OCI-LY1 (cell line): ENCODE data around the gene AMN.

Experiments
- EZH2 ChIP-seq: fragments of 200-600 bp; sonication (generic), shearing (Covaris generic); IDR thresholded peaks from 2 replicates; pipeline ENCODE4 v1.8.0; 2017; ENCODE audit warnings: borderline replicate concordance, mixed run types, mild to moderate bottlenecking, antibody characterized with exemption, low read length, moderate library complexity, mixed read lengths
- TF ChIP-seq, protein P1 (sequence below): fragments of 200-600 bp; sonication (generic), shearing (Covaris generic); IDR thresholded peaks from 2 replicates; pipeline ENCODE4 v1.5.1; 2017; ENCODE audit warnings: mild to moderate bottlenecking, antibody characterized with exemption, low read length, moderate library complexity, mixed read lengths

DNA sequence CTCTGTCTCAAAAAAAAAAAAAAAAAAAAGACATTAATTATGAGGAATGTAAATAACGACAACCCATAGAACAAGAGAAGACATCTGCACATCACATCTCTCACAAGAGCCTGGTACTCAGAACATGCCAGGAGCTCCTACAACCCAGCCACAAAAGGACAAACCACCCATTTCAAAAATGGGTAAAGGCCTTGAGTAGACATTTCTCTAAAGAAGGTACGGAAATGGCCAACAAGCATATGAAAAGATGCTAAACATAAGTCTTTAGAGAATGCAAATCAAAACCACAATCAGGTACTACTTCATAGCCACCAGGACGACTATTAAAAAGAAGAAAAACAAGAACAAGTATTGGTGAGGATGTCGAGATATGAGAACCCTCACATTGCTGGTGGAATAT is 13.3 kb downstream of the AMN start:
- TF ChIP-seq, protein P1, sequence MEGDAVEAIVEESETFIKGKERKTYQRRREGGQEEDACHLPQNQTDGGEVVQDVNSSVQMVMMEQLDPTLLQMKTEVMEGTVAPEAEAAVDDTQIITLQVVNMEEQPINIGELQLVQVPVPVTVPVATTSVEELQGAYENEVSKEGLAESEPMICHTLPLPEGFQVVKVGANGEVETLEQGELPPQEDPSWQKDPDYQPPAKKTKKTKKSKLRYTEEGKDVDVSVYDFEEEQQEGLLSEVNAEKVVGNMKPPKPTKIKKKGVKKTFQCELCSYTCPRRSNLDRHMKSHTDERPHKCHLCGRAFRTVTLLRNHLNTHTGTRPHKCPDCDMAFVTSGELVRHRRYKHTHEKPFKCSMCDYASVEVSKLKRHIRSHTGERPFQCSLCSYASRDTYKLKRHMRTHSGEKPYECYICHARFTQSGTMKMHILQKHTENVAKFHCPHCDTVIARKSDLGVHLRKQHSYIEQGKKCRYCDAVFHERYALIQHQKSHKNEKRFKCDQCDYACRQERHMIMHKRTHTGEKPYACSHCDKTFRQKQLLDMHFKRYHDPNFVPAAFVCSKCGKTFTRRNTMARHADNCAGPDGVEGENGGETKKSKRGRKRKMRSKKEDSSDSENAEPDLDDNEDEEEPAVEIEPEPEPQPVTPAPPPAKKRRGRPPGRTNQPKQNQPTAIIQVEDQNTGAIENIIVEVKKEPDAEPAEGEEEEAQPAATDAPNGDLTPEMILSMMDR = no peak
- no peak for TF ChIP-seq EZH2
